Smooth muscle cell (in vitro differentiated cells): ENCODE measurements around the gene TMCC1. TPM values are rescaled to one million over a fixed set of nuclear protein-coding genes. Genes with fewer than 3 reads are reported as not detected.
A peak's percentile ranks its signal among the peaks of the same experiment; 100 is the strongest.

ENCODE experiments used
- DNase-seq: peaks from one replicate; lab custom pipeline; 2025; ENCODE audit not compliant: unreplicated experiment; lab: John Stamatoyannopoulos, UW
- H2AFZ ChIP-seq: fragments of 200-600 bp; sonication (generic); 2 replicates; pipeline ENCODE4 v1.6.0; 2016; ENCODE audit warnings: antibody characterized with exemption, low read depth, mild to moderate bottlenecking
- H3F3A ChIP-seq: fragments of 200-600 bp; sonication (generic); 2 replicates; pipeline ENCODE4 v1.6.0; 2017; ENCODE audit warnings: antibody characterized with exemption, low read depth
- H3K27ac ChIP-seq: fragments of 200-600 bp; sonication (generic); 2 replicates; pipeline ENCODE4 v1.5.1; 2016; ENCODE audit warnings: low read depth, mild to moderate bottlenecking
- H3K27me3 ChIP-seq: fragments of 200-600 bp; sonication (generic); 2 replicates; pipeline ENCODE4 v1.6.1; 2016; ENCODE audit warnings: low read depth, mild to moderate bottlenecking
- H3K36me3 ChIP-seq: fragments of 200-600 bp; sonication (generic); 2 replicates; pipeline ENCODE4 v1.5.1; 2016; ENCODE audit warnings: low read depth
- H3K4me1 ChIP-seq: fragments of 200-600 bp; sonication (generic); 2 replicates; pipeline ENCODE4 v1.5.1; 2016; ENCODE audit warnings: low read depth
- H3K4me2 ChIP-seq: fragments of 200-600 bp; sonication (generic); 2 replicates; pipeline ENCODE4 v1.6.0; 2016; ENCODE audit warnings: mild to moderate bottlenecking
- H3K4me3 ChIP-seq: fragments of 200-600 bp; sonication (generic); 2 replicates; pipeline ENCODE4 v1.5.1; 2016; ENCODE audit warnings: mild to moderate bottlenecking
- H3K79me2 ChIP-seq: fragments of 200-600 bp; sonication (generic); 2 replicates; pipeline ENCODE4 v1.6.0; 2016; ENCODE audit warnings: low read depth, mild to moderate bottlenecking
- H3K9ac ChIP-seq: fragments of 200-600 bp; sonication (generic); 2 replicates; pipeline ENCODE4 v1.6.0; 2016; ENCODE audit warnings: low read depth
- H3K9me3 ChIP-seq: fragments of 200-600 bp; sonication (generic); replicated peaks from 2 replicates; pipeline ENCODE4 v1.5.1; 2016; ENCODE audit warnings: low read depth
- H4K20me1 ChIP-seq: fragments of 200-600 bp; sonication (generic); 2 replicates; pipeline ENCODE4 v1.6.0; 2016; ENCODE audit warnings: low read depth
- WGBS: methylation state at CpG from one replicate; pipeline ENCODE4 v1.1.7; 2016; ENCODE audit warnings: low lambda C conversion rate; 5-methylcytosine and 5-hydroxymethylcytosine counted together
- polyA plus RNA-seq: library from polyadenylated mRNA; unstranded; fragments of >200 nt; fragmentation: Nextera tagmentation; extraction: Ambion mirVana; gene quantifications from 2 replicates; pipeline ENCODE4 v1.2.1, GENCODE V29; 2016
- total RNA-seq: library from RNA; depleted of rRNA; stranded (reverse); fragments of >200 nt; gene quantifications from 2 replicates; pipeline ENCODE4 v1.2.3, GENCODE V29; 2014
- TF ChIP-seq, protein P1 (sequence below): fragments of 200-600 bp; sonication (generic); IDR thresholded peaks from 2 replicates; pipeline ENCODE4 v1.5.1; 2017; ENCODE audit warnings: borderline replicate concordance, mild to moderate bottlenecking, antibody characterized with exemption; ENCODE audit not compliant: insufficient read depth, poor library complexity, severe bottlenecking

Gene TMCC1
- total and polyA plus RNA-seq, 2 experiments from 2014 or later: 5.3 to 17.8 TPM

DNA sequence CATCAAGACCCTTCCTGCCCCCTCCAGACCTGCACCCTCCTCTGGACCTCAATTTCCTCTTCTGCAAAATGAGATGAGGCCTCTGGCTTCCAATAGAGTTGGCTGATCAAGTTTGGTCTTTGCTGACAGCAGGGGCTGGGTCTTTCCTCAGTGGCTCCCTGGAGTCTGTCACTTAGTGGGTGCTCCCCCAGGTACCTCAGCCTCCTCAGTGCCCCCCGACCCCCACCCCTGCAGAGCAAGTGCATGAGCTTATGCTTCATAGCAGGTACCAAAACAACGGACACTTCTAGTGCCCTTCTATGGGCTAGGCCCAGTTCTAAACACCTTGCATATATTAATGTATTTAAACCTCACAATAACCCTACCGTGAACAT lies 280.2 kb downstream of the TMCC1 start:
- Histone ChIP-seq H3K4me3 (no peak overlapping the region), H3K9me3 (no peaks in the 10 kb centered on the region), H4K20me1 (no peaks in the 10 kb centered on the region), H3F3A (peaks cover 32% of the 10 kb centered on the region), H3K27ac (peak overlapping the region; percentile 98), H2AFZ (no peak overlapping the region), H3K79me2 (no peaks in the 10 kb centered on the region), H3K27me3 (no peaks in the 10 kb centered on the region), H3K4me1 (no peaks in the 10 kb centered on the region), H3K9ac (no peak overlapping the region), H3K36me3 (no peaks in the 10 kb centered on the region), H3K4me2 (no peak overlapping the region)
- TF ChIP-seq, protein P1, sequence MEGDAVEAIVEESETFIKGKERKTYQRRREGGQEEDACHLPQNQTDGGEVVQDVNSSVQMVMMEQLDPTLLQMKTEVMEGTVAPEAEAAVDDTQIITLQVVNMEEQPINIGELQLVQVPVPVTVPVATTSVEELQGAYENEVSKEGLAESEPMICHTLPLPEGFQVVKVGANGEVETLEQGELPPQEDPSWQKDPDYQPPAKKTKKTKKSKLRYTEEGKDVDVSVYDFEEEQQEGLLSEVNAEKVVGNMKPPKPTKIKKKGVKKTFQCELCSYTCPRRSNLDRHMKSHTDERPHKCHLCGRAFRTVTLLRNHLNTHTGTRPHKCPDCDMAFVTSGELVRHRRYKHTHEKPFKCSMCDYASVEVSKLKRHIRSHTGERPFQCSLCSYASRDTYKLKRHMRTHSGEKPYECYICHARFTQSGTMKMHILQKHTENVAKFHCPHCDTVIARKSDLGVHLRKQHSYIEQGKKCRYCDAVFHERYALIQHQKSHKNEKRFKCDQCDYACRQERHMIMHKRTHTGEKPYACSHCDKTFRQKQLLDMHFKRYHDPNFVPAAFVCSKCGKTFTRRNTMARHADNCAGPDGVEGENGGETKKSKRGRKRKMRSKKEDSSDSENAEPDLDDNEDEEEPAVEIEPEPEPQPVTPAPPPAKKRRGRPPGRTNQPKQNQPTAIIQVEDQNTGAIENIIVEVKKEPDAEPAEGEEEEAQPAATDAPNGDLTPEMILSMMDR: no peak
- 91% methylated on average over 3 of the region's 3 CpGs for WGBS
- no peak for DNase-seq

DNA sequence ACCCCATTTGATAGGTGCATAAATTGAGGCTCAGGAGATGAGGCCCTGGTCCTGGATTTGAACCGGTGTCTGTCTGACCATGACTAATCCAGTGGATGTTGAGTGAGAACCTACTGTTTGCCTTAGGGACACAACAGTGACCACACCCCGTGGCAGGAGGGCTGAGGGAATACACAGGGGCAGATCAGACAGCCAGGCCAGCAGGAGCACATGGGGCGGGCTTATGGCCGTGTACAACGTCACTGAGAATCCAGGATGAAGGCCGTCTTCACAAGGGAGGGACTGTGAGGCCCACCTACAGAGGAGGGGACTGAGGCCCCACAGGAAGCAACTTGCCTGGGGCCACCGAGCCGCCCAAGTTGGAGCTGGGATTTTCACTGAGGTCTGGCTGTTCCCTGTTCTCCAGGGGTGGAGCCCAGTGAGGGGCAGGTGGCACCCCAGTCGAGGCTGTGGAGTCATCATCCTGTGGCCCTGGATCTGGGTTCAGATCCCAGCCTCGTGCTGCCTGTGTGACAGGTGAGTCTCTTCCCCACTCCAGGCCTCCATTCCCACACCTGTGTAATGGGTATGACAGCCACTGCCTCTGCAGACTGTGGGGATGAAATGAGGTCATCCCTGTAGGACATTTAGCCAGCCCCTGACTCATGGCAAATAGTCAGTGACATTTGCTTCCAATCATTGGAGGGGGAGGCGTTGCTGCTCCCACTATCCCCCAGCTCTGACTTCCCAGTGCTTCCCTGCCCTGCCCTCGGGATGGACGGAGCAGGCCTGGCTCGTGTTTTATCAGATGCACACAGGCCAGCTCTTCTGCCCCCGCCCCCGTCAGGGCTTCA lies 280.8 kb downstream of the TMCC1 start:
- Histone ChIP-seq H3K79me2 (no peaks in the 10 kb centered on the region), H2AFZ (no peak overlapping the region), H3K4me1 (peaks cover 2% of the 10 kb centered on the region), H3K9me3 (no peaks in the 10 kb centered on the region), H3K27ac (peak overlapping the region; percentile 98), H3K4me3 (no peak overlapping the region), H3F3A (peaks cover 33% of the 10 kb centered on the region), H4K20me1 (no peaks in the 10 kb centered on the region), H3K9ac (peak overlapping the region; percentile 17), H3K27me3 (no peaks in the 10 kb centered on the region), H3K36me3 (no peaks in the 10 kb centered on the region), H3K4me2 (no peak overlapping the region)
- DNase-seq: no peak
- 30% methylated on average over 16 of the region's 16 CpGs for WGBS
- TF ChIP-seq, protein P1: no peak

DNA sequence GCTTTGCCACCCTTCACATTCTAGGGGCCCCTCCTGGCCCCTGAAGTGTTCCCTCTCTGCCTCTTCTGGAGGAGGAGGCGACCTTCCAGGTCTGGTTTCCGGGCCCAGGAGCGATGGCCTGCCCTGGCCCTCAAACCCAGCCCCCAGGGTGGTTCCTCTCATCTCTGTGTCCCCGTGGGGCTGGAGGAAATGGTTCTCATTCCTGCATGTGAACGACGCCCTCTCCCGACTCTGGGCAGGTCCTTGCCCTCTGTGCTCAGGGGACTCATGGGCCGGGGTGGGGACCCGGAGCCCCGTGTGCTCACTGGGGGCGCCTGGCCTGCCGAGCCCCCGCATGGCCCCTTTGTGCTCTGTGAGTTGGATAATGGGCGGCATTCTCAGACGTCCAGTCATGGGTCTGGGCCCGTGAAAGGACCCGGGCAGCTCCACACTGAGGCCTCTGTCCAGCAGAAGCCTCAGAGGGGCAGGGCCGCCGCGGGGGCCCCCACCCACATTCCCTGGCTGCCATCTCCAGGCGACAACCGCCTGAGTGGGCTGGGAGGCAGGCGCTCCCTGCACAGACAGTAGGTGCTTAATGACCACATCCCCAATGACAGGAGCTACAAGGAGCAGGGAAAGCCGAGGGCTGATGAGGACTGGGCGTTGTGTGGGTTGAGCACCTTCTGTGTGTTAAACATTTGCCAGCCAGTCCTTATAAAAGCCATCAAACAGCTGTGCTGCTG lies 281.5 kb downstream of the TMCC1 start:
- Histone ChIP-seq H3K4me1 (peaks cover 8% of the 10 kb centered on the region), H2AFZ (no peak overlapping the region), H4K20me1 (no peaks in the 10 kb centered on the region), H3K79me2 (no peaks in the 10 kb centered on the region), H3K27ac (peak overlapping the region; percentile 98), H3F3A (peaks cover 41% of the 10 kb centered on the region), H3K9ac (peak overlapping the region; percentile 88), H3K9me3 (no peaks in the 10 kb centered on the region), H3K36me3 (no peaks in the 10 kb centered on the region), H3K4me2 (peak overlapping the region; percentile 66), H3K4me3 (no peak overlapping the region), H3K27me3 (no peaks in the 10 kb centered on the region)
- WGBS: 2% methylated on average over 25 of the region's 25 CpGs
- peak; percentile 20 for DNase-seq
- TF ChIP-seq, protein P1: no peak
